ENCODE data around the gene HDAC7.

HDAC7 gene

GRCh38 chr12:47794679-47795078 is 25.0 kb downstream of the HDAC7 start:
- Mint-ChIP-seq H3K27ac (peak overlapping the region; percentile 56), H3K4me3 (no peak overlapping the region), H3K9me3 (no peaks in the 10 kb centered on the region)

GRCh38 chr12:47793015-47793681 is 26.6 kb downstream of the HDAC7 start:
- H3K27ac Mint-ChIP-seq: no peak overlapping the region
- no peaks in the 10 kb centered on the region for H3K9me3 Mint-ChIP-seq
- H3K27me3 Mint-ChIP-seq: no peaks in the 10 kb centered on the region
- peaks cover 55 to 67% of the 10 kb centered on the region in 2 donors for H3K36me3 Mint-ChIP-seq
- peaks cover 4 to 10% of the 10 kb centered on the region in 2 donors for H3K4me1 Mint-ChIP-seq
- no peak overlapping the region for H3K4me3 Mint-ChIP-seq
- DNase-seq (no peak), ATAC-seq (replicated peaks) (no peak)

More at GRCh38 chr12:47794679-47795078, 25.0 kb downstream of the HDAC7 start:
- Mint-ChIP-seq H3K36me3 (peaks cover 54 to 61% of the 10 kb centered on the region in 2 donors), H3K27me3 (no peaks in the 10 kb centered on the region), H3K4me1 (peaks cover 7 to 19% of the 10 kb centered on the region in 2 donors)
- no peak for DNase-seq
- ATAC-seq (replicated peaks): no peak

GRCh38 chr12:47791874-47792273 is 27.8 kb downstream of the HDAC7 start:
- Mint-ChIP-seq H3K4me3 (no peak overlapping the region), H3K36me3 (peaks cover 57 to 65% of the 10 kb centered on the region in 2 donors), H3K27ac (no peak overlapping the region), H3K4me1 (no peaks in the 10 kb centered on the region), H3K9me3 (no peaks in the 10 kb centered on the region), H3K27me3 (no peaks in the 10 kb centered on the region)
- ATAC-seq (replicated peaks) (no peak), DNase-seq (no peak)

GRCh38 chr12:47791351-47791746 is 28.4 kb downstream of the HDAC7 start:
- H3K27me3 Mint-ChIP-seq: no peaks in the 10 kb centered on the region
- ATAC-seq (replicated peaks) (no peak), DNase-seq (no peak)
- H3K4me3 Mint-ChIP-seq: no peak overlapping the region
- no peaks in the 10 kb centered on the region for H3K9me3 Mint-ChIP-seq
- no peak overlapping the region for H3K27ac Mint-ChIP-seq
- peaks cover 63 to 70% of the 10 kb centered on the region in 2 donors for H3K36me3 Mint-ChIP-seq
- H3K4me1 Mint-ChIP-seq: peaks cover 0 to 3% of the 10 kb centered on the region in 2 donors

- ATAC-seq (replicated peaks) (no peak), DNase-seq (no peak)
- Mint-ChIP-seq H3K27me3 (no peaks in the 10 kb centered on the region), H3K27ac (peak overlapping the region; percentile 37), H3K4me1 (peaks cover 0 to 6% of the 10 kb centered on the region in 2 donors), H3K9me3 (no peaks in the 10 kb centered on the region), H3K4me3 (no peak overlapping the region), H3K36me3 (peaks cover 66 to 74% of the 10 kb centered on the region in 2 donors)
These were observed 28.9 kb downstream of the HDAC7 start for GRCh38 chr12:47790676-47791350.

- no peak for ATAC-seq (replicated peaks)
- H3K27ac Mint-ChIP-seq: no peak overlapping the region
These were observed 29.8 kb downstream of the HDAC7 start for GRCh38 chr12:47789712-47790489.

GRCh38 chr12:47789141-47789540 is 30.6 kb downstream of the HDAC7 start:
- peaks cover 0 to 6% of the 10 kb centered on the region in 2 donors for H3K4me1 Mint-ChIP-seq
- H3K9me3 Mint-ChIP-seq: no peaks in the 10 kb centered on the region
- ATAC-seq (replicated peaks) (no peak), DNase-seq (no peak)
- H3K27me3 Mint-ChIP-seq: no peaks in the 10 kb centered on the region
- H3K36me3 Mint-ChIP-seq: peaks cover 64 to 76% of the 10 kb centered on the region in 2 donors
- no peak overlapping the region for H3K4me3 Mint-ChIP-seq
- H3K27ac Mint-ChIP-seq: peak overlapping the region; percentile 14

More at GRCh38 chr12:47789712-47790489, 29.8 kb downstream of the HDAC7 start:
- Mint-ChIP-seq H3K9me3 (no peaks in the 10 kb centered on the region), H3K27me3 (no peaks in the 10 kb centered on the region), H3K4me3 (no peak overlapping the region), H3K36me3 (peaks cover 62 to 73% of the 10 kb centered on the region in 2 donors), H3K4me1 (peaks cover 0 to 6% of the 10 kb centered on the region in 2 donors)
- no peak for DNase-seq

- H3K27me3 Mint-ChIP-seq: no peaks in the 10 kb centered on the region
- peak overlapping the region; percentile 44 for H3K27ac Mint-ChIP-seq
- H3K4me3 Mint-ChIP-seq: no peak overlapping the region
- H3K36me3 Mint-ChIP-seq: peaks cover 61 to 73% of the 10 kb centered on the region in 2 donors
- H3K9me3 Mint-ChIP-seq: no peaks in the 10 kb centered on the region
- no peak for DNase-seq
- H3K4me1 Mint-ChIP-seq: peaks cover 0 to 9% of the 10 kb centered on the region in 2 donors
- ATAC-seq (replicated peaks): no peak
These were observed 31.9 kb downstream of the HDAC7 start for GRCh38 chr12:47787596-47788319.

GRCh38 chr12:47786662-47787280 is 32.9 kb downstream of the HDAC7 start:
- Mint-ChIP-seq H3K27ac (peak overlapping the region; percentile 86), H3K36me3 (peaks cover 61 to 70% of the 10 kb centered on the region in 2 donors)
- no peak for ATAC-seq (replicated peaks)

GRCh38 chr12:47785887-47786661 is 33.6 kb downstream of the HDAC7 start:
- peak overlapping the region; percentile 86 for H3K27ac Mint-ChIP-seq
- DNase-seq: no peak
- H3K4me3 Mint-ChIP-seq: no peak overlapping the region
- no peaks in the 10 kb centered on the region for H3K9me3 Mint-ChIP-seq
- H3K36me3 Mint-ChIP-seq: peaks cover 57 to 70% of the 10 kb centered on the region in 2 donors
- ATAC-seq (replicated peaks): no peak
- peaks cover 0 to 17% of the 10 kb centered on the region in 2 donors for H3K4me1 Mint-ChIP-seq
- no peaks in the 10 kb centered on the region for H3K27me3 Mint-ChIP-seq

More at GRCh38 chr12:47786662-47787280, 32.9 kb downstream of the HDAC7 start:
- Mint-ChIP-seq H3K9me3 (no peaks in the 10 kb centered on the region), H3K27me3 (no peaks in the 10 kb centered on the region), H3K4me3 (no peak overlapping the region), H3K4me1 (peaks cover 0 to 15% of the 10 kb centered on the region in 2 donors)
- DNase-seq: no peak

- Mint-ChIP-seq H3K27ac (peak overlapping the region; percentile 49), H3K4me1 (peaks cover 0 to 17% of the 10 kb centered on the region in 2 donors), H3K27me3 (no peaks in the 10 kb centered on the region), H3K4me3 (no peak overlapping the region), H3K9me3 (no peaks in the 10 kb centered on the region), H3K36me3 (peaks cover 49 to 66% of the 10 kb centered on the region in 2 donors)
- no peak for ATAC-seq (replicated peaks)
- no peak for DNase-seq
These were observed 34.4 kb downstream of the HDAC7 start for GRCh38 chr12:47785036-47785886.
